GM19438 (cell line): ENCODE measurements around the gene USP40.

Experiments
- ATAC-seq: cut with Tn5 transposase; IDR thresholded peaks from one replicate; pipeline ENCODE4 v1.9.1; 2021; ENCODE audit warnings: low read depth; ENCODE audit not compliant: unreplicated experiment

USP40 gene

DNA sequence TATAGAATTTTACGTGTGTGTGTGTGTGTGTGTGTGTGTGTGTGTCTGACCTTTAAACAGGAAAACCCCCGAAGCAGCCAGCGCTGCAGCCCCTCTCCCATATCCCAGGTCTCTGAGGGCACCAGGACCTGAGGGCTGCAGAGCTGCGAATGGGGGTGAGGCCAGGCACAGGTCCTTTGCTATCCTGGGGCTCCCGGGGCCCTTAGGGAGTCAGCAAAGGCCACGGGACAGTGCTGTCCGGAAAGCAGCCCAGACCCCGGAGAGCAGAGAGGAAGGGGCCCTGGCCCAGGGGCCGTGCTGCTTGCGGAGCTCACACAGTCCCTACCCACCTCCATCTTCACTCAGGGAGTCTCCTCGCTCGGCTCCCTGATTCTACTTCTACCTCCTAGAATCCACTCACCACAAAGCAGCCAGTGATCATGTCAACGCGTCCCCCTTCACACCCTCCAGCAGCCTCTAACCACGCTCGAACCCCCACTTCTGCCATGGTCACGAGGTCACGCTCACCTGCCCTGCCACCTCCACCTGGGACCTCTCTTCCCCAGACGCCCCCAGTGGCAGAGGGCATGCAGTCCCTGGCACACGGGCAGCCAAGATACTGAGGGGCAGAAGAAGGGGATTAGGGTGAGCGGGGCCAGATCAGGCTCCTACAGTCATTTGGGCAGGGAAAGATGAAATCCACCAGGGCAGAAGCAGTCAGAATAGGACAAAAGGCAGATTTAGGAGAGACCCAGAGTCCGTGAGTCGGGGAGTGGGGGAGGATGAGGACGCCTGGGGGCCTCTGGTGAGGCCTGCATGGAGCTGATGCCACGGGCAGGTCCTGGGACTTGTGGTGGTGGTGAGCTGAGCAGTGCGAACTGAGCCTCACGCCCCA is 86.7 kb downstream of the USP40 start:
- no peak for ATAC-seq

DNA sequence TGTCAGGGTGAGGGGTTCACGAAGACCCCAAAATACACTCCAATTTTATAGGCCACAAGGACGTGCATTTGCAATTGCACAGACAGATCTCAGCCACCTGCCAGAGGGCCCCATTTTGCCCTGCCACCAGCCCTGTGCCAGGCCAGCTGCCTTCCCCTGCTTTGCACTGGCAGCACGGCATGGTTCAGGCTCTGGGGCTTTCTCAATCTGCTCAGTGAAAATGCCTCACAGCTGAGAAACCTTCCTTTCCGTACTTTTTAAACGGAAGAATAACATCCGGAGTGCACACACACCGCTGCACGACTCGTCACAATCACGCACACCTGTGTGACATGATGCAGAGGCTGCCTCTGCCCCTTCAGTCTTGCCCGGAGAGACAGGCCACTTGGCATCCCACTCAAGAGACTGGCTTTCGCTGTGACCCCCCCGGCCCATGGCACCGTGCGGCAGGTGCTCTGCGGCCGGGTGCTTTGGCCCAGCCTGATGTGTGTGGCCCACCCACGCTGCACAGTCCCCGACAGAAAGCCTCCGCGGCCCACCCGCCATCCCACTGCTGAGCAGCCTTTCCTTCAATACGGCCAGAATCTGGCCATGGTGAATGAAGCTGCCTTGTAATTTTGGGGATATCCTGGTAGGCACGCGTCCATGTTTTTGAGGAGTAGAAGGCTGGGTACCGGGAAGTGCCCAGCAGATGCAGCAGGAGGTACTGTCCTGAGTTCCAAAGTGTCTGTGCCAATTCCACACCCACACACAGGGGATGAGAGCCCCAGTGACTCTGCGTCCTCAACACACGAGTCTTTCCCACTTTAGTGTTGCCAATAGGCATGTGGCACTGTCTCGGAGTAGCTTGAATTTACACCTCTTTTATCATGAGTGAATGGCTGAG is 88.8 kb downstream of the USP40 start:
- no peak for ATAC-seq

DNA sequence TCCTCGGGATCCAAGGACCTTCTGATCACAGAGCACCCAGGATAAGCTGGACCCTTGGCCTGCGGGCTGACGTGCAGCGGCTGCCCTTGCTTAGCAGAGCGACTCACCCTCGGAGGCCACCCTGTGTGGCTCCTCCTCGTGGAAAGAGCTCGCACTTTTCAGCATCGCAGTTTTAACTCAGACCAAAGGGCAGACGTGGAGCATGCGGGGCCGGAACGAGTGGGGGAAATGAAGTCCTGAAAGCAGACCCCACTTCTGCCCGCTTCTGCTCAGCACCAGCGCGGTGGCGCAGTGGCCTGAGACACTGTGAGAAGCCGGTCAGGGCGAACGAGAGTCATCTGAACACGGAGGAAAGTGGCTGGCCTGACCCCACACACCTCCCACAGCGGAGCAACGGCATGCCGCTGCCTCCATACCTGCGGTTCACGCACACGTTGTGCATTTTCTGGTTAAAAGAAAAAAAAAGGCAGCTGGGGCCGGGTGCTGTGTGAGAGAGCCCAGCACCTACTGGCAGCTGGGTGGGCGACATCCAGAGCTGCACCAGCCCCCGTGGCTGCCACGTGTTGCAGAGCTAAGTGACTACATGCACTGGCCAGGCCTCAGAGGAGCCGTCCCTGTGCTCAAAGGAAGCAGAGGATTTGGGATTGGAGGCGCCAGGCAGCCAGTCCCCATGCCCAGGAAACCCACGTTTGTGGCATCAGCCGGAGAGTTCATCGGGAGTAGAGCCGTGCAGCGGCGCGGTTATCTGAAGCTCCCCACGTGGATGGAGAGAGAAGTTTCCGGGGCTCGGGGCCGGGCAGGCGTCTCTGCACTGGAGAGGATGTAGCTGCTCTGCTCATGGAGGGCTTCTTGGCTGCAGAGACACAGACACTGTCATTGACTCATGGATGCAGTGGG is 89.7 kb downstream of the USP40 start:
- no peak for ATAC-seq

DNA sequence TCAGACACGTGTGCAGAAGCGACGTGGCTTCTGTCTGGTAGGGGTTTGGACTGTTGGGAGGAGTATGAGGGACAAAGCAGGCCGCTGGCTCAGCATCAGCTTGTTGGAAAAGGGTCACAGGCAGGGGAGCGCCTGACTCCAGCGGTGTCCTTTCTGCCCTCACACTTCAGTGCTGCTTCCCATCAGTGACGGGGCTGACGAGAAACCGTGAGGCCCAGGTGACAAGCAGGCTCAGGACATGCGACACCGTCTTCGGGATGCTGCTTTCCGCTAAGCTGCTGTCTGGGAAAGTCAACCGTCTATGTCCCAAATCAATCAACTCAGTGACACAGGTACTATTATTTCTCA is 90.5 kb downstream of the USP40 start:
- no peak for ATAC-seq

GRCh38 chr2:233474308-233475160 is 92.0 kb downstream of the USP40 start:
- no peak for ATAC-seq

- ATAC-seq = no peak
Measured at GRCh38 chr2:233473878-233474277, 92.7 kb downstream of the USP40 start.

GRCh38 chr2:233473386-233473791 is 93.2 kb downstream of the USP40 start:
- no peak for ATAC-seq

DNA sequence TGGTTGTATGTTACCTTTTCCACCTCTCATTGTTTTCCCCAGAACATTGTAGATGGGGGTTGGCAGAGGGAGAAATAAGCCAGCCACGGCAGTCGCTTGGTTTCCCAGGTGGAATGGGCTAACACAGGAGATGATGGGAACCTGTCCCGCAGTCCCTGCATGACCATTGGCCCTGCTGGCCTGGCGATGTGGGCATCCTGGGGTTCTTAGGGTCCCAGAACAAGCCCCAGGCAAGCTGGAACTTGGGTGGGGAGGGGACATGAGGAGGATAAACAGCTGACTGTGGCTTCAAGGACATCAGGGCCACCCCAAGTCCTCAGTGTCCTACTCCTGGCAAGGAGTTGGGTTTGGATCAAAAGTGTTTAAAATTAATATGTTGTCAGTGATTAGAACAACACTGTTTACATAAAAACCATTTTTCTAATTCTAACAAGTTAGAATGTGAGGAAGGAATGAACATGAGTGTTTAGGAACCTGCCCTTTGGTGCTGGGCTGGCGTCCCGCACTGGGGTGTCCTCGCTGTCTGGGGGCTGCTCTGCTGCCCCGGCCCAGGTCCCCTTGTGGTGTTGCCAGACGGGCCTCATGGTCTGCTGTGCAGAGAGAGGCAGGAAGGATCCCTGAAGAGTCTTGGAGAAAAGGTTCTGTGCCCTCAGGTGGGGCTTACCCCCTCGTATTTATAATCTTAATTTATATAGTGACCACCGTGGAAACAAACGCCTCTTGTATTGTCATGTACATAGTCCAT is 95.1 kb downstream of the USP40 start:
- no peak for ATAC-seq

- no peak for ATAC-seq
Measured at GRCh38 chr2:233470839-233471238, 95.7 kb downstream of the USP40 start.

GRCh38 chr2:233470011-233470687 is 96.4 kb downstream of the USP40 start:
- no peak for ATAC-seq

- ATAC-seq = no peak
Measured at GRCh38 chr2:233469261-233470010, 97.1 kb downstream of the USP40 start.

GRCh38 chr2:233468741-233469110 is 97.9 kb downstream of the USP40 start:
- no peak for ATAC-seq

GRCh38 chr2:233468047-233468740 is 98.4 kb downstream of the USP40 start:
- ATAC-seq = no peak

DNA sequence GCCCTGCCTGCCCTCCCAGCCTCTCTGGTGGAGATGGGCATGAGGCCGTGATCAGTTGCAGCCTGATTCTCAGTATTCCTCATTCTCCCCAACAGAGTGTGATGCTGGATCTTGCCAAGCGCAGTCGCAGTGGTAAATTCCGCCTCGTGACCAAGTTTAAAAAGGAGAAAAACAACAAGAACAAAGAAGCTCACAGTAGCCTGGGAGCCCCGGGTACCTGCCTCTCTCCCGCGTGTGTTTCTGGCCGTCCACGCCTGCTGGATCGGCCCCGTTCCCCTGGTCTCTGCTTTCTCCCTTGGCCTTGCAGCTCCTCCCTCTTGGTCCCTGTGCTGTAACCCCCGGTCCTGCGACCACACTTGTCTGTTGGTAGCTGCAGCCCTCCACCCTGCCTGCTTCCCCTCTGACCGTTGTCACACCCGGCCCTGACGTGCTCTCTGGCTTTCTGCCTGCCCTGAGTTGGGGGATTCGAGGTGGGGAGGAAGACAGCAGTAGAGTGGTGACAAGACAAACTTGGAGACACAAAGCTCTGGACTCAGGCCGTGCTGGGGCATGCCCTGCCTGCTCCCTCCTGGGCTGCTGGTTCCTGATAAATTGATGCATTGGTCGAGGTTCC is 99.5 kb downstream of the USP40 start:
- ATAC-seq = no peak

- ATAC-seq = no peak
Measured at GRCh38 chr2:233464531-233465240, 101.9 kb downstream of the USP40 start.

DNA sequence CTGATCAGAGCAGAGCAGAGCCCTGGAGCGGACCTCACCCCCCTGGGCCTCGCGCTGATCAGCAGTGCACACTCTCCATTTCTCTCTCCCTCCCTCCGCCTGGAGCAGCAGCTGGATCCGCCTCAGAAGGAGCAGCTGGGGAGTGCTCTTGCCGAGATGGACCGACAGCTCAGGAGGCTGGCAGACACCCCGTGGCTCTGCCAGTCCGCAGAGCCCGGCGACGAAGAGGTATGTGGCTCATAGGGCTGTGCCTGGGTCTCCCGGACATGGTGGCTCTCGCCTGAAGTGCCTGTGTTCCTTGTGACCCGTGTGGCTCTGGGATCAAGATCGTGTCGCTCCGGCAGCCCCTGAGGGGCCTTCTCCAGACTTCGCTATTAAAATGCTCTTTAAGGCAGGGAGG is 102.5 kb downstream of the USP40 start:
- ATAC-seq = no peak
